ENCODE data around the gene SMYD3.

- peak; percentile 93 for TF ChIP-seq EGR1 (conservative IDR thresholded peaks at IDR 0.05)
- no peak for TF ChIP-seq BCL6 (CRISPR knock-in tag; IDR thresholded peaks at IDR 0.05)
- no peak for TF ChIP-seq MAFF (IDR thresholded peaks at IDR 0.05; ENCODE audit: low read length)
- TF ChIP-seq GATA2 (CRISPR knock-in tag; IDR thresholded peaks at IDR 0.05), result no peak
- TF ChIP-seq E2F1 (CRISPR knock-in tag; IDR thresholded peaks at IDR 0.05), result no peak
- TF ChIP-seq REST (IDR thresholded peaks at IDR 0.05; ENCODE audit: borderline replicate concordance), result no peak
- TF ChIP-seq REST (CRISPR knock-in tag; IDR thresholded peaks at IDR 0.05; ENCODE audit: low read depth), result no peak
- no peak for TF ChIP-seq HDAC2 (IDR thresholded peaks at IDR 0.05)
- no peak for TF ChIP-seq CTCF (IDR thresholded peaks at IDR 0.05 in 2 of 3, conservative IDR thresholded peaks at IDR 0.05 in 1 of 3; ENCODE audit: insufficient read depth in 2 of 3, low read depth in 1 of 3, low read length in 3 of 3)
- no peak for TF ChIP-seq CEBPB (tag; IDR thresholded peaks at IDR 0.05)
These were observed 470.9 kb downstream of the SMYD3 start for GRCh38 chr1:246036175-246036574.

Data from K562 (cell line).